AG04449 (cell line): ENCODE data around the gene BABAM2.
"Not testable (repeated sequence)": the region's sequence is repeated elsewhere in the genome, so short reads cannot be mapped to it uniquely, and the experiment has no call there.

Experiments used
- CTCF ChIA-PET: fragments of 350-600 bp; formaldehyde crosslinking; extraction: SDS; loops from one replicate; lab custom pipeline; 2021; ENCODE audit warnings: antibody characterized with exemption; lab: Yijun Ruan, JAX
- POLR2A ChIA-PET: fragments of 400-600, 350-600 bp; formaldehyde crosslinking; extraction: SDS; loops from one replicate; lab custom pipeline; 2020; ENCODE audit warnings: antibody characterized with exemption, inconsistent platforms; lab: Yijun Ruan, JAX
- DNase-seq: peaks from one replicate; pipeline ENCODE4 v3.0.0-alpha.2; 2010; ENCODE audit warnings: low read depth, low spot score
- H3K4me3 ChIP-seq: 2 replicates; pipeline ENCODE4 v1.5.1; 2011; ENCODE audit warnings: low read depth, mild to moderate bottlenecking, control low read depth, low read length
- TF ChIP-seq, protein P1 (sequence below): IDR thresholded peaks from one replicate; pipeline ENCODE4 v1.5.1; 2011; ENCODE audit warnings: mild to moderate bottlenecking, moderate library complexity, low read length, control low read depth, inconsistent platforms; ENCODE audit not compliant: insufficient read depth; ENCODE audit errors: missing control alignments

BABAM2 gene

GRCh38 chr2:28333606-28334526 lies 443.3 kb downstream of the BABAM2 start:
- CTCF ChIA-PET, result interaction anchor here (1.5 kb wide), 2 partner anchors 56 to 611 kb away, joined by 3 to 5 read pairs; no protein-coding TSS in a partner anchor
- TF ChIP-seq, protein P1, sequence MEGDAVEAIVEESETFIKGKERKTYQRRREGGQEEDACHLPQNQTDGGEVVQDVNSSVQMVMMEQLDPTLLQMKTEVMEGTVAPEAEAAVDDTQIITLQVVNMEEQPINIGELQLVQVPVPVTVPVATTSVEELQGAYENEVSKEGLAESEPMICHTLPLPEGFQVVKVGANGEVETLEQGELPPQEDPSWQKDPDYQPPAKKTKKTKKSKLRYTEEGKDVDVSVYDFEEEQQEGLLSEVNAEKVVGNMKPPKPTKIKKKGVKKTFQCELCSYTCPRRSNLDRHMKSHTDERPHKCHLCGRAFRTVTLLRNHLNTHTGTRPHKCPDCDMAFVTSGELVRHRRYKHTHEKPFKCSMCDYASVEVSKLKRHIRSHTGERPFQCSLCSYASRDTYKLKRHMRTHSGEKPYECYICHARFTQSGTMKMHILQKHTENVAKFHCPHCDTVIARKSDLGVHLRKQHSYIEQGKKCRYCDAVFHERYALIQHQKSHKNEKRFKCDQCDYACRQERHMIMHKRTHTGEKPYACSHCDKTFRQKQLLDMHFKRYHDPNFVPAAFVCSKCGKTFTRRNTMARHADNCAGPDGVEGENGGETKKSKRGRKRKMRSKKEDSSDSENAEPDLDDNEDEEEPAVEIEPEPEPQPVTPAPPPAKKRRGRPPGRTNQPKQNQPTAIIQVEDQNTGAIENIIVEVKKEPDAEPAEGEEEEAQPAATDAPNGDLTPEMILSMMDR, result no peak
- POLR2A ChIA-PET, result no interaction called here
- no peak overlapping the region for H3K4me3 ChIP-seq
- no peak for DNase-seq

DNA sequence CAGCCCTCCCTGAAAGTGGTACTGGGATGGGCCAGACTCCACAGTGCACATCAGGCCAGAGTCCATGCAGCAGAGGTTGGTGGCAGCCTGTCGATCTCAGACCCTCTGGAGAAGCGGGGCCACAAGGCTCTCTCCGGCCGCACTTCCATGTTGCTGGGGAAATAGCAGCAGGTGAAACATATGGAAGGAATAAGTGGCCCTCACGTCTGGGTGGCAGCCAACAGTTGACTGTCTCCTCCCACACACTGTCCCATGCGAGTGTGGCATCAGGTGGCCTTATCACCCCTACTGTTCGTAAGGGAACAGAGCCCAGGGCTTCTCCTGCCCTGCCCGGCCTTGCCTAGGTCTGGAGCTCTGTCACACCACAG lies 444.0 kb downstream of the BABAM2 start:
- TF ChIP-seq, protein P1, result no peak
- H3K4me3 ChIP-seq, result no peak overlapping the region
- CTCF ChIA-PET, result interaction anchor here (1.5 kb wide), 1 partner anchor 612 kb away, joined by 3 read pairs; no protein-coding TSS in a partner anchor
- DNase-seq, result no peak
- POLR2A ChIA-PET, result no interaction called here

DNA sequence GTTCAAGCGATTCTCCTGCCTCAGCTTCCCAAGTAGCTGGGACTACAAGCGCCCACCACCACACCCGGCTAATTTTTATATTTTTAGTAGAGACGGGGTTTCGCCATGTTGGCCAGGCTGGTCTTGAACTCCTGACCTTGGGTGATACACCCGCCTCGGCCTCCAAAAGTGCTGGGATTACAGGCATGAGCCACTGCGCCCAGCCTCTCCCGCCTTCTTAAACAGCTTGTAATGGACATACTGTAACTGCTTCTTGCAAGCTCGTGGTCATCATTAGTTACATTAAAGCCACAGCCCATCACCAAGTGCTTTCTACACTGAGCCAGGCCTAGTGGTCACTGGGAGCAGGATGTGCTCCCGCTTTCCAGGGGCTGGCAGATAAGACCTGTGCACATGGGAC lies 444.7 kb downstream of the BABAM2 start:
- CTCF ChIA-PET, POLR2A ChIA-PET, DNase-seq, H3K4me3 ChIP-seq: not testable (repeated sequence)

GRCh38 chr2:28335666-28336065 lies 445.1 kb downstream of the BABAM2 start:
- POLR2A ChIA-PET, result no interaction called here
- no peak for DNase-seq
- CTCF ChIA-PET, result no interaction called here
- TF ChIP-seq, protein P1, result no peak
- H3K4me3 ChIP-seq, result no peak overlapping the region

GRCh38 chr2:28336264-28336980 lies 445.9 kb downstream of the BABAM2 start:
- DNase-seq, result no peak
- no peak overlapping the region for H3K4me3 ChIP-seq
- CTCF ChIA-PET, result no interaction called here
- POLR2A ChIA-PET, result no interaction called here
- TF ChIP-seq, protein P1, result no peak

DNA sequence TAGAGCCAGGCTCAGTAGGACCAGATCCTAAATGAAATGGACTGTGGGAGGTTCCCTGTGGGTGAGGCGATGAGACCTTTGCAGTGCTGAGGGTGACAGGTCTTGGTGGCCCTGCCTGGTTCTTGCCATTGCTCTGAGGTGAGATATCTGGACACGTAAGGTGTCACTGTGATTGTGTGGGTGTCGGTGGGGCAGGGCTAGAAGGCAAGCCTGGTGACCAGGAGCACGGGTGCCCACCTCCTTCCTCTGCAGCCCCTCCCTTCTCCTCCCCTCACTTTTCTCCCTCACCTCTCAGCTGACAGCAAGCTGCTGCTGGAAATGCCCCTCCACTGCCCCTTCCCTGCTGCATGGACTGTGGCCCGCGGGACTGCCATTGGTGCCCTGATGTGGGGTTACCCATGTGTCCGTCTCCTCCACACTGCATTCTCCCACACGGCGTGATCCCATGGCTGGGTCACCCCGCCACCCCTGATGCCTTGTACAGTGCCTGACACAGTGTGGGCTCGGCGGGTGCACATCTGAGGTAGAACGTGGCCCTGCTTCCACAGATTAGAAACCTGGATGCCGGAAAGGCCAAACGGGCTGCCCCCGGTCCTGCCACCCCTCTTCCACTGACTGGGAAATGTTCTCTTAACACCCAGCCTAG lies 446.6 kb downstream of the BABAM2 start:
- ChIA-PET CTCF (no interaction called here), POLR2A (no interaction called here)
- DNase-seq, result no peak
- H3K4me3 ChIP-seq, result no peak overlapping the region
- TF ChIP-seq, protein P1, result no peak
